Skeletal muscle tissue (tissue), 4 donors: Measurements from ENCODE around the gene ZNF730. TPM values are rescaled to one million over a fixed set of nuclear protein-coding genes. Genes with fewer than 3 reads are reported as not detected.
"Not testable (repeated sequence)": the region's sequence is repeated elsewhere in the genome, so short reads cannot be mapped to it uniquely, and the experiment has no call there.

Experiments
- H3K27ac ChIP-seq: one replicate; pipeline ENCODE4 v1.7.0; 2013; ENCODE audit warnings: mild to moderate bottlenecking, low read depth, low read length, inconsistent platforms
- H3K27me3 ChIP-seq, 3 donors: one replicate each; pipeline ENCODE4 v1.7.0; 2013; ENCODE audit warnings: low read length in 3 of 3; ENCODE audit not compliant: control insufficient read depth in 3 of 3, insufficient read depth in 3 of 3
- H3K36me3 ChIP-seq, 3 donors: one replicate each; pipeline ENCODE4 v1.7.0; 2013; ENCODE audit warnings: low read length in 3 of 3; ENCODE audit not compliant: control insufficient read depth in 3 of 3, insufficient read depth in 3 of 3
- H3K4me1 ChIP-seq, 3 donors: one replicate each; pipeline ENCODE4 v1.7.0; 2013; ENCODE audit warnings: low read length in 3 of 3, mild to moderate bottlenecking in 3 of 3; ENCODE audit not compliant: control insufficient read depth in 3 of 3, insufficient read depth in 3 of 3
- H3K4me3 ChIP-seq, 3 donors: one replicate each; pipeline ENCODE4 v1.7.0; 2013; ENCODE audit warnings: low read length in 3 of 3
- H3K9ac ChIP-seq, 3 donors: one replicate each; pipeline ENCODE4 v1.7.0; 2013; ENCODE audit warnings: low read length in 3 of 3, mild to moderate bottlenecking in 3 of 3, moderate library complexity in 2 of 3, low read depth in 1 of 3
- H3K9me3 ChIP-seq, 3 donors: one replicate each; pipeline ENCODE4 v1.7.0; 2013; ENCODE audit warnings: low read length in 3 of 3; ENCODE audit not compliant: control insufficient read depth in 3 of 3
- total RNA-seq: library from RNA; depleted of rRNA; stranded (reverse); fragments of >200 nt; gene quantifications from one replicate; pipeline ENCODE4 v1.2.3, GENCODE V29; 2014
- donor health status: Osteomylitis.

ZNF730 gene
- total RNA-seq, 1 donor from 2014 or later: 6.3 TPM

- H3K9ac ChIP-seq: no peak overlapping the region
- no peaks in the 10 kb centered on the region for H3K27me3 ChIP-seq
- no peak overlapping the region for H3K4me3 ChIP-seq
- no peaks in the 10 kb centered on the region for H3K36me3 ChIP-seq
- H3K4me1 ChIP-seq: no peaks in the 10 kb centered on the region
- no peak overlapping the region for H3K27ac ChIP-seq
- peaks cover 0 to 2% (median 2%) of the 10 kb centered on the region in 3 donors for H3K9me3 ChIP-seq
Measured at GRCh38 chr19:23099966-23100365, 16.9 kb upstream of the ZNF730 start.

GRCh38 chr19:23101241-23101640, 15.6 kb upstream of the ZNF730 start:
- H3K9ac ChIP-seq: no peak overlapping the region
- H3K4me3 ChIP-seq: no peak overlapping the region
- no peaks in the 10 kb centered on the region for H3K4me1 ChIP-seq
- no peaks in the 10 kb centered on the region for H3K36me3 ChIP-seq
- H3K27ac ChIP-seq: no peak overlapping the region
- peaks cover 0 to 2% (median 0%) of the 10 kb centered on the region in 3 donors for H3K9me3 ChIP-seq
- H3K27me3 ChIP-seq: no peaks in the 10 kb centered on the region

GRCh38 chr19:23118400-23118799, 1.6 kb downstream of the ZNF730 start:
- H3K9me3 ChIP-seq: no peaks in the 10 kb centered on the region
- H3K4me1 ChIP-seq: peaks cover 0 to 5% (median 0%) of the 10 kb centered on the region in 3 donors
- H3K4me3 ChIP-seq: no peak overlapping the region
- H3K27me3 ChIP-seq: no peaks in the 10 kb centered on the region
- H3K9ac ChIP-seq: no peak overlapping the region
- H3K27ac ChIP-seq: no peak overlapping the region
- no peaks in the 10 kb centered on the region for H3K36me3 ChIP-seq

- H3K27me3 ChIP-seq, H3K27ac ChIP-seq, H3K4me1 ChIP-seq, H3K9me3 ChIP-seq, H3K9ac ChIP-seq, H3K36me3 ChIP-seq, H3K4me3 ChIP-seq: not testable (repeated sequence)
Measured at GRCh38 chr19:23134211-23134610, 17.4 kb downstream of the ZNF730 start.

GRCh38 chr19:23145617-23146415, 29.0 kb downstream of the ZNF730 start:
- Histone ChIP-seq H3K9ac (no peak overlapping the region), H3K9me3 (peaks cover 4 to 8% (median 5%) of the 10 kb centered on the region in 3 donors), H3K36me3 (no peaks in the 10 kb centered on the region), H3K4me3 (no peak overlapping the region), H3K27me3 (no peaks in the 10 kb centered on the region), H3K27ac (no peak overlapping the region), H3K4me1 (no peaks in the 10 kb centered on the region)

- Histone ChIP-seq H3K4me3 (no peak overlapping the region), H3K9me3 (no peaks in the 10 kb centered on the region), H3K36me3 (no peaks in the 10 kb centered on the region), H3K9ac (no peak overlapping the region), H3K4me1 (no peaks in the 10 kb centered on the region), H3K27ac (no peak overlapping the region), H3K27me3 (no peaks in the 10 kb centered on the region)
Measured at GRCh38 chr19:23160766-23161165, 43.9 kb downstream of the ZNF730 start.

GRCh38 chr19:23168286-23168685, 51.5 kb downstream of the ZNF730 start:
- not testable (repeated sequence) for H3K27ac ChIP-seq, H3K4me1 ChIP-seq, H3K27me3 ChIP-seq, H3K9me3 ChIP-seq, H3K9ac ChIP-seq, H3K36me3 ChIP-seq, H3K4me3 ChIP-seq

GRCh38 chr19:23183251-23183650, 66.4 kb downstream of the ZNF730 start:
- peaks cover 0 to 3% (median 0%) of the 10 kb centered on the region in 3 donors for H3K9me3 ChIP-seq
- no peak overlapping the region for H3K4me3 ChIP-seq
- H3K9ac ChIP-seq: no peak overlapping the region
- no peak overlapping the region for H3K27ac ChIP-seq
- no peaks in the 10 kb centered on the region for H3K27me3 ChIP-seq
- no peaks in the 10 kb centered on the region for H3K36me3 ChIP-seq
- no peaks in the 10 kb centered on the region for H3K4me1 ChIP-seq

GRCh38 chr19:23190341-23190740, 73.5 kb downstream of the ZNF730 start:
- no peaks in the 10 kb centered on the region for H3K36me3 ChIP-seq
- no peaks in the 10 kb centered on the region for H3K9me3 ChIP-seq
- H3K4me3 ChIP-seq: no peak overlapping the region
- no peaks in the 10 kb centered on the region for H3K27me3 ChIP-seq
- H3K27ac ChIP-seq: no peak overlapping the region
- H3K4me1 ChIP-seq: no peaks in the 10 kb centered on the region
- H3K9ac ChIP-seq: no peak overlapping the region
